ENCODE measurements around the gene OMP.

Gene OMP

DNA sequence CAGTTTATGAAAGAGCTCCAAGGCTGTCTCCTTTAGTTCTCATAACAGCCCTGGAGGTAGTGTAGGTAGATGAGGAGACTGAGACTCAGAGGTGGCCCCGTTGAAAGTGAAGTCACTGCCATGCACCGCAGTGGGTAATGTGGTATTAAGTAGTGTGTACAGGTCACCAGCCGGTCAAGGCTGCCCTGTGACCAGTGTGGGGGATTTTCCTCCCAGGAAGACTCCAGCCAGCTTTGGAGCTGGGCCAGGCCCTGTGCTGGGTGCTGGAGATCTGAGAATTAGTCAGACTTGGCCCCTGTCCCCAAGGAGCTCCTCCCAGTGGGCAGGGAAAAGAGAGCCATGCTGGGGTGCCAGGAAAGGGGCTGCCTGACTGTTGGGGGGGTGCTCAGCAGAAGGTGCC is 5.3 kb downstream of the OMP start:
- no peak for DNase-seq

GRCh38 chr11:77108436-77108835 is 5.8 kb downstream of the OMP start:
- DNase-seq = no peak

GRCh38 chr11:77109236-77110019 is 6.8 kb downstream of the OMP start:
- DNase-seq = no peak

DNA sequence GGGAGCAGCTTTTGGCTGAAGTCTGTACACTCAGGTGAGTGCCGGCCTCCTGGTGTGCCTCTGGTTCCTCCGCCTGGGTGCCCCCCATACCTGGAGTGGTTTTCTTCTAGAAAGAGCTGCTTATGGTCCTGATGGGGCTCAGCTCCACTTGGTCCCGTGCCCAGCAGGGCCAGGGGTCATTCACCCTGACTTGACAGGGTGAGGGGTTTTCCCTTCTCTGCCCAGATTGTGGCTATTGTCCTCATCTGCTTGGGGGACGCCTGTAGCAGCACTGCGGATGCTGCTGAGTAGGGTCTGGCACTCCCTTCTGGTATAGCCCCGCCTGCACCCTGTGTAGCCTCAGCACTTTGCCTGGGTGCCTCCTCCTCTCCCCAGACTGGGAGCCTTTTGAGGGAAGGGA is 8.2 kb downstream of the OMP start:
- no peak for DNase-seq

DNA sequence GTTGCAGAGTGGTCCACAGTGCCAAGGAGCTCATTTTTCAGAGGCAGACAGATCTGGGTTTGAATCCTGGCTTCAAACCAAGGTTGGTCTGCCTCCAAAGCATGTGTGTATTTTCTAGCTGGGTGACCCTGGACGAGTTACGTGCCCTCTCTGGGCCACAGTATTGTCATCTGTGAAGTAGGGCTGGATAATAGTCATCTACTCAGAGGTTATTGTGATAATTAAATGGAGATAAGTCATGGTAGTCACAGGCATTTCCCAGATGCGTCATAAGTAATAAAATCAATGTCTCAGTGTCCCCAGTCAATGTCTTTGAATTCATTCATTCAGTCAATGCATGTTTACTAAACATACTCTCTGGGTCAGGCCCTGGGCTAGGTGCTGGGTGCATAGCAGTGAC is 8.6 kb downstream of the OMP start:
- DNase-seq = no peak

GRCh38 chr11:77111946-77112345 is 9.3 kb downstream of the OMP start:
- no peak for DNase-seq

GRCh38 chr11:77112641-77113381 is 10.2 kb downstream of the OMP start:
- DNase-seq = no peak

- peak in 1 of 2 donors; percentile 13 for DNase-seq
These were observed 10.9 kb downstream of the OMP start for GRCh38 chr11:77113382-77114088.

GRCh38 chr11:77114089-77114463 is 11.4 kb downstream of the OMP start:
- no peak for DNase-seq

DNA sequence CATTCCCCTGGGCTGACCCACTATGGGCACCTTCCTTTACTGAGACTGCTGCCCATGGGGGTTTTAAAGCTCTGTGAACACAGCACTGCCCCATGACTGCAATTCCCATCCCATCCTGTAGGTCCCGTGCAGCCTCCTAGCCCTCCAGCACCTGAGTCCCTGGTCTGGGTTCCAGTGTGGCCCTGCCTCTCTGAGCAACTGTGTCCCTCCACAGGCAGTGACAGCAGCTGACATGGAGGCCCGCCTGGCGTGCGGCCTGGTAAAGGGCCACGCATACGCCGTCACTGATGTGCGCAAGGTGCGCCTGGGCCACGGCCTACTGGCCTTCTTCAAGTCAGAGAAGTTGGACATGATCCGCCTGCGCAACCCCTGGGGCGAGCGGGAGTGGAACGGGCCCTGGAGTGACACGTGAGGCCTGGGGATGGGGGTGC is 12.6 kb downstream of the OMP start:
- no peak for DNase-seq

DNA sequence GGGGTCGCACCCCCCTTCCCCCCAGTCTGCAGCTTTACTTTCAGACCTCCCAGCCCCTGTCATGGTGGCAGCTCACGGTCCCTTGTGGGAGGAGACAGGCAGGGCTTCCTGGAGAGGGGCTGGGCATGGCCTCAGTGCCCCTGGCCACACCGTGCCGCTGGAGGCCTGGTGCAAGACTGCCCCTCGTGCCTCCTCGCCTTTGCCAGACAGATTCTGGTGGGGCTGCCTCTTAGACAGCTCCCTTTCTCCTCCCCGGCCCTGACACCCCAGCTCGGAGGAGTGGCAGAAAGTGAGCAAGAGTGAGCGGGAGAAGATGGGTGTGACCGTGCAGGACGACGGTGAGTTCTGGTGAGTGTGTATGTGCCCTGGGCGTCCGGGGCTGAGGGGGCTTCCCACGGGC is 13.3 kb downstream of the OMP start:
- no peak for DNase-seq

- DNase-seq = no peak
These were observed 14.9 kb downstream of the OMP start for GRCh38 chr11:77117492-77117891.

- no peak for DNase-seq
These were observed 15.4 kb downstream of the OMP start for GRCh38 chr11:77118086-77118485.

GRCh38 chr11:77118971-77119370 is 16.3 kb downstream of the OMP start:
- DNase-seq = no peak

DNA sequence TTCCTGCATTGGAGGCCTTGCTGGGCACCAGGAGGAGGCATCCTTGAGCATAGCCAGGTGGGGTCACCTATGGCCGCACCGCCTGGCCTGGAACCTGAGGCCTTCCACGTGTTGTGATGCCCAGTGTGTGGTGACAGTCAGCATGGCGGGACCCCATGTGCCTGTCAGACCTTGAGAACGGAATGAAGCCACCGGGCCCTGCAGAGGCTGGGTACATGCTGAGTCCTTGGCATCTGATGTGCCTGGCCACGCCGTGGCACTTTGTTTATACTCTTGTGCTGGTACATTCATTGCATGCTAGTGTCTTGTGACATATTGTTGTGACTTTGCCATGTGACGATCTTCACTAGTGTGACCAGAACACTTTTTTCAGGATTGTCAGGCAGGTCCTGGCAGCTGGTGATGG is 16.9 kb downstream of the OMP start:
- DNase-seq = no peak

DNA sequence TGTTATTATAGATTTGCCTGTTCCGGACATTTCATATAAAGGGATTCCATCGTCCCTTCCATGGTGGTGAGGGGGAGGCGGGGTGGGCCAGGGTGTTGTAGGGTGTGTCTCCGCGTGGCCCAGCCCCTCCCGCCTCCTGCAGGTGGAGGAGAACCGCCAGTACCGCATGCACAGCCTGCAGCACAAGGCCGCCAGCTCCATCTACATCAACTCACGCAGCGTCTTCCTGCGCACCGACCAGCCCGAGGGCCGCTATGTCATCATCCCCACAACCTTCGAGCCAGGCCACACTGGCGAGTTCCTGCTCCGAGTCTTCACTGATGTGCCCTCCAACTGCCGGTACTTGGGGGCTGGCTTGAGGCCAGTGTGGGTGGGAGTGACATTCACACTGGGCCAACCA is 17.9 kb downstream of the OMP start:
- no peak for DNase-seq

- DNase-seq = no peak
These were observed 18.5 kb downstream of the OMP start for GRCh38 chr11:77121096-77121640.

DNA sequence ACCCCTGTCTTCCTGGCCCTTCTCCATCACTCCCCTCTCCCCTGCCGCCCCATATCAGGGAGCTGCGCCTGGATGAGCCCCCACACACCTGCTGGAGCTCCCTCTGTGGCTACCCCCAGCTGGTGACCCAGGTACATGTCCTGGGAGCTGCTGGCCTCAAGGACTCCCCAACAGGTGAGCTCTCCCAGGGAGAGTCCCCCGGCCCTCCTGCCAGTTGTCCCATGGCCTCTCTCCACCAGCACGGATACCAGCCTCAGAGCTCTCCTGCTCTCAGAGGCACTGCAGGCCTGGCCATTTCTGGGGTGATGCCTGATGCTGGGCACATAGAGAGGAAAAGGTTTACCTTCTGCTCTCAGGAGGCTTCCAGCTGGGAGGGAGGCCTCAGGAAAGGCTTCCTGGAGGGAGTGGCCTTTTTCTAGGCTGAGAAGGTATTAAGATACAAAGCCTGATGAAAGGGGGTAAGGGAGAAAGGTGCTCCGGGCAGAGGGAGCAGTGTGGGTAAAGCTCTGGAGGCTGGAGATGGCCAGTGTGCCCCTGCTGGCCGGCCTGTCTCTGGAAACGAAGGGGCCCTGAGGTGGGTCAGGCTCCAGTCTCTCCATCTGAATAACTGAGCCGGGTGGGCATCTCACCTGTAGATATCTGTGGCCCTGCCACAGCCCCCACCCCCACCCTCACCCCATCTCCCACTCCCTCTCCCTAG is 19.4 kb downstream of the OMP start:
- DNase-seq = no peak

GRCh38 chr11:77122576-77123212 is 20.1 kb downstream of the OMP start:
- no peak for DNase-seq

- no peak for DNase-seq
These were observed 21.0 kb downstream of the OMP start for GRCh38 chr11:77123591-77123990.

DNA sequence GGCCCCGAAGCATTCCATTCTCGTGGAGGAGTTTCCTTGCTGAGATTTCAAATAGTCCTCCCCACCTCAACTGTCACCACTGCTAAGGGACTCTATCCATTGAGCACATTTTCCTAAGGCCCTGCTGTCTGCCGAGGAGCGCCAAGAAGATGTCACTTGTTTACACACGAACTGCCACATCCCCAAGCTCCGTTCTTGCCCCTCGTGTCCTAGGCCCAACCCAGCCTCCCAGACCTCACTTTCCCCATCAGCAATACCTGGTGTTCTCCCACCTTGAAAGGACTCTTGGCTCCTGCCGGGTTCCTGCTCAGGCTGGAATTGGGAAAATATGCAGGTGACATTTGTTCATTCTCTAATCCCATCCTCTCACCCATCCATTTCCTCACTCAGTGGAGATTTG is 21.4 kb downstream of the OMP start:
- DNase-seq = no peak

DNA sequence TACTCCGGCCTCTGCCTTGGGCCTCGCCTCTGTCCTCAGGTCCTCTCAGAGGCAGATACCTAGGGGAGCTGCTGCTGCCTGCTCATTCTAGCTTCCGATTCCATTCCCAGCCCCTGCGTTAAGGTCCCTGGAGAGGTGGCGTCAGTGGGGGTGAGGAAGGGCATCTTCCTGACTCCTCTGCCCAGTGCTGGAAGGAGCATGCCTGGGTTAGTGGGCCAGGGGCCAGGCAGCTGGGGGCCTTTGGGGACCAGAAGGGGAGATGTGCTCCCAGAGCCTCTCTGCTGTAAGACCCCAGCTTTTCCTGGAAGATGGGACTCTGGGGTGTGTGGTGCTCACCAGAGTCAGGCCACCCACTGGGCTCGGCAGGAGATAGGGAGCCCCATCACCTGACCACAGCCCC is 21.8 kb downstream of the OMP start:
- no peak for DNase-seq

Measured in inflammatory macrophage (primary cell).